ENCODE data around the gene FBXO2.
A peak's percentile ranks its signal among the peaks of the same experiment; 100 is the strongest.

Gene FBXO2

GRCh38 chr1:11653101-11653860 is 948 bp downstream of the FBXO2 start:
- no peak for DNase-seq (ENCODE audit: low read depth)

GRCh38 chr1:11652203-11652780 is 1.9 kb downstream of the FBXO2 start:
- DNase-seq (ENCODE audit: low read depth) = no peak

DNA sequence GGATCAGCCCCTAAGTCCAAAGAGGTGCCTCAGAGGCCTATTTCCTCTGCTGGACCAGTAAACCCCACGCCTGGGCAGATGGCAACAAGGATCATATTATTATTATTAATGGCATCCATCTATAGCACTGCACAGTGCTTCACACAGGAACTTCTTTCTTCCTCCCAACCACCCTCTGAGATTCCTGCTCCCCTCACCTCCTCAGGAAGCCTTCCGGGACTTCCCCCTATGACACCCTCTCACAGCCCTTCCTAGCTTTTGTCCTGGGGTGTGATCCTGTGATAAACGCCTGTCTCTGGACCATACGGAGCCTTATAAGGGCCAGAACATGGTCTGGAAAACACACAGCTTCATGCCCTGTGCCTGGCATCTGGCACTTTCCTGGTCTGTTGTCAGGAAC is 3.2 kb downstream of the FBXO2 start:
- no peak for DNase-seq (ENCODE audit: low read depth)

DNA sequence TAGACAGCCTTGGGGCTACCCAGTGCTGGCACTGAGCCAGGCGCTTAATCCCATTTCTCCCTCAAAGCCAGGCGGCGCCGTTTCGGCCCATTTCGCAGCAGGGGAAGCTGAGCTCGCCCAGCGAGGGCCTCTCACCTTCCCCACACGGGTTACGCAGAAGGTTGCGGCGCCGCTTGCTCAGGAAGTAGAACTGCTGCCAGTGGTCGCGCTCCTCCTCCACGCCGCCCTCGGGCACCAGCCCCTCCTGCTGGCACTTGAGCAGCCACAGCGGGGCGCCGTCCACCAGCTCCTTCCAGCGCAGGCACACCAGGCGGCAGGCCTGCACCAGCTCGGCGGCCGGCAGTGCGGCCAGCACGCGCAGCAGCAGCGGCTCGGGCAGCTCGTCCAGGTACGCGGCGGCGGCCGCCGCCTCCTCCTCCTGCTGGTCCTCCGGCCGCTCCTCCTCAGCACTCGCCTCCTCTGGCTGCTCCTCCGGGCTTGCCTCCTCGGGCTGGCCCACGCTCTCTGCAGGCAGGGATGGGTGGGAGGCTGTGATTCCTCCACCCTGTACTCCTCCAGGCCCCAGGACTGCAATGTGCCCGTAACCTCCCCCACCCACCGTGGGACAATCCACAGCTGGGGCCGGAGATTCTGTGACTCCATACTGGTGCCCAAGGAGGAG is 3.8 kb downstream of the FBXO2 start:
- DNase-seq (ENCODE audit: low read depth) = peak; percentile 49

DNA sequence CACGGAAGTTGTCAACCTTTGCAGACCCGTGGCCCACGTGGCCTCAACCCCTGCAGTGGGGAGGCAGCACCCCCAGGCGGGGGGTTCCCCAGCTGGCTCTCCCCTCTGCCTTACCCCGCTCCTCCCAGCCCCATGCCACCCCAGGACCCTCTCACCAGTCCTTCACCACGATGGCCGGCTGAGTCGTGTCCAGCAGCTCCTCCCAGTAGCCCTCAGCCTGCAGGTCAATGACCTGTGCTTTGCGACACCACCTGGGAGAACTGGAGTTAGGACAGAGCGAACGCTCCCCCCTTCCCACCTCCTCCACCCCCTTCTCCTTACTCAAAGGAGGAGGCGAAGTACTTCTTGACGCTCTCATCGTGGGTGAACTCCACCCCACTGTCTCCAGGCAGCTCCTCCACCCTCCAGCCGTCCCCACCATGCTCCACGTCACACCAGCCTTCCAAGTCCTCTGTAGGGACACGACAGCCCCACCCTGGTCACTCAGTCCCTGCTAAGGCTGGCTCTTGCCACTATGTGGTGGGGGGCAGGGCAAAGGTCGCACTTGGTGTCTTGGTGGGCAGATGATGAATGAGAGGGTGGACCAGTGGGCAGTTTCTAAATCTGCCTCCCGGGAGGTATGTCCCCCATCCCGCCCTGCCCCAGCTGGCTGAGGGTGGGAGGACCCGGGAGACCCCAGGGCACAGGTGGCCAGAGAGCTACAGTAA is 4.5 kb downstream of the FBXO2 start:
- DNase-seq (ENCODE audit: low read depth) = no peak

DNA sequence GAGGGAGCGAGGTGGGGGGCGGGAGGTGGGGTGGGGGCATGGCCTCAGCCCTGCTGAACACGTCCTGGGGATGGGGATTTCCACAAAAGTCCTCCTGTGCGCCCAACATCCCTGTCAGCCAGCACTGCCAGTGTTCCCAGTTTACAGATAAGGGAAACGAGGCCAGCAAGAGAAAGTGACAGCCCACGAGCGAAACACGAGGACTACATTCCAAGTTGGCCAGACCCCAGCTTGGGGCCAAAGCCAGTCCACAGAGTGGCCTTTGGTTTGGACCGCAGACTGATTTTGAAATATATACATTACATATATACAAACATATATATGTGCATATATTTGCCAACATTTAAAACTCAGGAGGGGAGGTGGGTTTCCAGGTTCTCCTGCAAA is 5.0 kb downstream of the FBXO2 start:
- no peak for DNase-seq (ENCODE audit: low read depth)

DNA sequence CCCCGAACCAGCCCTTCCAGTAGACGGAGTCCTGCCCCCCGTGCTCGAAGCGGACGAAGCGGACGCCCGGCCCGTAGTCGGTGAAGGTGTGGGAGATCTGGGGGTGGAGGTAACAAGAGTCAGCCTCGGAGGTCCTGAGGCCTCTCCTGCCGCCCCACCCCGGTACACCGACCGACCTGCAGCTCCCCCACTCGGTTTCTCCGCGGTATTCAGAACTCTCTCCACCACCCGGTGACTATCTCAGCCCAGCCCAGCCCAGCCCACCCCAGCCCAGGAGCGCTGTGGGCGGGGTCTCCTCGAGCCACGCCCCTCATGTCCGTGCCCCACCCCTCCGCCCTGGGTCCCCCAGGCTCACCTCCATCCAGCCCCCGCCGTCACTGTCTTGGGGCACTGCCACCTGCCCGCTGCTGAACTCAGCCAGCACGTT is 5.5 kb downstream of the FBXO2 start:
- no peak for DNase-seq (ENCODE audit: low read depth)

DNA sequence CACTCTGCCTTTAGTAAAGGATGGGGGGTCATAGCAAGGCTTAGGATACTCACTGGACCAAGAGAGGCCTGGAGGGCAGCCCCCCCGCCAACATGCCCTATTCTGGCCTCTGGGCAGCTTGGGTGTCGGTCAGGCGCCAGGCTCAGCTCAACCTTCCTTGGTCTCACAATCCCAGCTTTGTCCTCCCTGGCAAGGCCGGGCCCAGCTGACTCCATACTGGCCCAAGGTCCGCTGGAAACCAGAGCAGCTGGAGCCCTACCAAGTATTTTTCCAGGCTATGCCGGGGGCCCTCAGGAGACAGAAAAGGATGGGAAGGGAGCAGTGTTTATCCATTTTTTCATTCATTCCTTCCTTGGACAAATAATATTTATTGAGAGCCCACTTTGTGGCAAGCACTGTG is 6.2 kb downstream of the FBXO2 start:
- no peak for DNase-seq (ENCODE audit: low read depth)

DNA sequence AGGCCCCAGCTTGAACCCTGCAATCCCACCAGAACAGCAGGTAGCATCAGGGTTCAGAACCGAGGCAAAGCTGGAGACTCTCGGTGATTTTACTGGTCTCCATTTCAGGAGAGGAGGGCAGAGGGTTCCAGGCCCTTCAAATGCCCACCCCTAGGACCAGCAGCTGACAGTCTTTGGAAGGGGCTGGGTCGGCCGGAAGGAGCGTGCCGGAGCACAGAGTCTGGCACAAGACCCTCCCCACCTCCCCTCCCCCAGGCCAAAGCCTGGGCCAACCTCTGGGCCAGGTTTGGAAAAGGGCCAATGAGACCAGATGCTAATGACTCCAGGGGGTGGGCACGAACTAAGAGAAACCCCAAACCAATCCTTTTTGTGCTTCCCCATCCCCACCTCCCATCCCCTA is 6.9 kb downstream of the FBXO2 start:
- DNase-seq (ENCODE audit: low read depth) = no peak

GRCh38 chr1:11646317-11646716 is 7.9 kb downstream of the FBXO2 start:
- DNase-seq (ENCODE audit: low read depth) = no peak

DNA sequence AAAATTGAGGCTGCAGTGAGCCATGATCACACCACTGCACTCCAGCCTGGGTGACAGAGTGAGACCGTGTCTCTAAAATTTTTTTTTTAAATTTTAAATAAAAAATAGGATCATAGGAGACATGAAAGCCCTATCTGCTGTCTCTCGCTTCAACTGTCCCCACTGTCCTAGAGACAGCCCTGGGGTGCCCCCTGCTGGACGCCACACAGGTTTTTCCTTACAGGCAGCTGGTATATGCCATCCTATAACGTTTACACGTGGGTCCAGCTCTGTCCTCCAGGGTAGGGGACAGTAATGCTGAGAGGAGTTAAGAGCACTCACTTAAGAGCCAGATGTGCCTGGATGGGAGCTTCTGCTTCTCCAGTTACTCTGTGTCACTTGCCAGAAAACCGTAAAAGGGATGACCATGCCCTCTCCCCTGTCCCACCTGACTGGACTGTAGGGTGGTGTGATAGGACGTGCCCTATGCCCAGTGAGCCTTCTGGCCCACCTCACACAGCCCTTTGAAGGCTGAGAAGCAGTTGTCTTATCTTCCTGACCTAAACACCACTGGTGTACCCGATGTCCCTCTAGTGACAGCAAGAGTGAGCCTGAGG is 8.5 kb downstream of the FBXO2 start:
- peak; percentile 61 for DNase-seq (ENCODE audit: low read depth)

DNA sequence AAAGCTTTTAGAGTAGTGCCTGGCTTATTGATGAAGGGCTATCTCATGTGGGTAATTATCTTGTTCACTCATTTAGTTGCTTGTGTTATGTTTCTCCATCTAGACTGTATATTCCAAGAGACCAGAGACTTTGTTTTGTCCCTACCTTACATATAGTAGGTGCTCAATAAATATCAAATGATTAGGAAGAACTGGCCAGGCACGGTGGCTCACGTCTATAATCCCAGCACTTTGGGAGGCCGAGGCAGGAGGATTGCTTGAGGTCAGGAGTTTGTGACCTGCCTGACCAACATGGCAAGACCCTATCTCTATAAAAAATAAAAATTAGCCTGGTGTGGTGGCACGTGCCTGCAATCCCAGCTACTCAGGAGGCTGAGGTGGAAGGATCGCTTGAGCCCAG is 9.0 kb downstream of the FBXO2 start:
- DNase-seq (ENCODE audit: low read depth) = no peak

DNA sequence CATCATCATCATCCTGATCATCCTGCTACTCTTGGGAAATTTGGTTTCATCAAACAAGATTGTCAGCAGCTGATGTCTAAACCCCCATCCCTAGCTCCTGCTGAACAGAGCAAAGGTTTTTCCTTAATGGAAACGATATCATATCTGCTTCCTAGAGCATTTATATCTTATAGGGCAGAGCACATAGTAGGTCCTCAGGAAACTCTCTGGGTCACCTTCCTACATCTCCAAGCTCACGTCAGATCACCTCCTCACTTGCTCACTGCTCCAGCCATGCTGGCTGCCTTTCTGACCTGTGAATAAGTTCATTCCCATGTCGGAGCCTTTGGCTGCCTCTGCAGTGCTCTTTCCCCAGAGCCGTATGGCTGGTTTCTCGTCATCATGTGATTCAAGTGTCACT is 10.4 kb downstream of the FBXO2 start:
- DNase-seq (ENCODE audit: low read depth) = no peak

DNA sequence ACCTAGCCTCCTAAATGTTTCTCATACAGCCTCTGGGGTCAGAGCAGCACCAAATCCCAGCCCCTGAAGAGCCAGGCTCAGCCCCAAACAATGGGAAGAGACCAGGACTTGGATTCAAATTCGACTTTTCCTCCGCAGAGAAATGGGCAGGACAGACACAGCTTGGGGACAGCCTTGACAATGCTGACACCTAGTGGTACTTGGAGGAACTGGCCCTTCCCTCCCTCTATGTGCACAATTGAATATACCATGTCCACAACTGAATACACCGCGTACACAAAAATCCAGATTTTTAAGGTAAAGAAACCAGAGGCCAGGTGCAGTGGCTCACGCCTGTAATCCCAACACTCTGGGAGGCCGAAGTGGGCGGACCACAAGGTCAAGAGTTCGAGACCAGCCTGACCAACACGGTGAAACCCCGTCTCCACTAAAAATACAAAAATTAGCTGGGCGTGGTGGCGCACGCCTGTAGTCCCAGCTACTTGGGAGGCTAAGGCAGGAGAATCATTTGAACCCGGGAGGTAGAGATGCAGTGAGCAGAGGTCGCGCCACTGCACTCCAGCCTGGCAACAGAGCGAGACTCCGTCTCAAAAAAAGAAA is 11.7 kb downstream of the FBXO2 start:
- peak; percentile 43 for DNase-seq (ENCODE audit: low read depth)

GRCh38 chr1:11641776-11642305 is 12.4 kb downstream of the FBXO2 start:
- DNase-seq (ENCODE audit: low read depth) = no peak

- DNase-seq (ENCODE audit: low read depth) = no peak
Measured at GRCh38 chr1:11640944-11641343, 13.3 kb downstream of the FBXO2 start.

DNA sequence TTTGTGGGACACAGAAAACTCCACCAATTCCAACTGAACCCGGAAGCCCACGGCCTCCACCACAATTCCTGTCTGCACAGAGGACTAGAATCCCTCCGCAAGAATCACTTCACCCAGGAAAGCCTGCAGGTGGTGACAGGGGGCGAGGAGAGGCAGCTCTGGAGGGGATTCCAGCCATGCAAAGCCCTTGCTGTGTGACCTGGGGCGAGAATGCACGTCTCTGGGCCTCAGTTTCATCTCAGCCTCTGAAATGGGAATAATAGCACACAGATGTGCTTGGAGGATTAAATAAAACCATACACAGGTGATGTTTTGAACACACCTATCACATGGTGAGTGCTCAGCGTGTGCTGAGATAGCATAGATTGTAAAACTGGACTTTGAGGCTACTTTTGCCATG is 14.1 kb downstream of the FBXO2 start:
- no peak for DNase-seq (ENCODE audit: low read depth)

DNA sequence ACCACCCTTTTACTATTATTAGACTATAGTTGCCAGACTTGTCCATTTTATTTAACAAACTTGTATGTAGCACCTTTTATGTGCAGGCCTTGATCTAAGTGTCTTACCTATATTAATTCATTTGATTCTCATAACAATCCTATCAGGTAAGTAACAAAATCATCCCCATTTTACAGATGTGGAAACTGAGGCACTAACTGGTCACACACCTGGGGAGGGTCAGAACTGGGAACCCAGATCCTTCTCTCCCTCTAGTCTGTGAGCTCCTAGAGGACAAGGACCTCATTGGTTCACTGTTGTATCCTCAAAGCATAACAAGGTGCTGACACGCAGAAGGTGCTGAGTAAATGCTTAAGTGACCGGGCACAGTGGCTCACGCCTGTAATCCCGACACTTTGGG is 14.9 kb downstream of the FBXO2 start:
- no peak for DNase-seq (ENCODE audit: low read depth)

DNA sequence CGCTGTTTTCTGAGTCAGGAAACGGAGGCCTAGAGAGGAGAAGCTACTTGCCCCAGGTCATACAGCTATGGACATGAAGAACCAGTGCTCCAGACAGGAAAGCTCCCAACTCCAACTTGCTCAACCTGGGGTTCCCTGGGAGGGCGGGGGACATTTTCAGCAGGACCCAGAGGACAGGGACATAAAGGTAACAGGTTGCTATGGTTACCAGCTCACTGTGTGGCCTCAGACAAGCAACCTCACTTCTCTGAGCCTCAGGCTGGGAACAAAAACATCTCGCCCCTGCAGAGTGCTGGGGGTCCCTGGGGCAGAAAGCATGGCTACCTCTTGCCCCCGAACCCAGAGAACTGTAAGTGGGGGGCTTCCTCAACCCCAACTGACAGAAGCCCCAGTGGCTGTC is 16.1 kb downstream of the FBXO2 start:
- no peak for DNase-seq (ENCODE audit: low read depth)

- no peak for DNase-seq (ENCODE audit: low read depth)
Measured at GRCh38 chr1:11634365-11635192, 19.6 kb downstream of the FBXO2 start.

Data from fibroblast of the conjunctiva (primary cell).